HepG2 (cell line): ENCODE results near the gene CYB5A. TPM values are rescaled to one million over a fixed set of nuclear protein-coding genes. Genes with fewer than 3 reads are reported as not detected.

Experiments used
- DMAP1 ChIP-seq: IDR thresholded peaks from 2 replicates; pipeline ENCODE4 v1.6.1; 2016
- FOXA1 ChIP-seq, 2 experiments: fragments of 450-650 bp in 1 of 2; sonication (generic) in 1 of 2; formaldehyde crosslinking in 1 of 2; IDR thresholded peaks; 2 replicates each; pipeline versions ENCODE4 v1.4.0 to v1.6.1; 2016 to 2020; ENCODE audit warnings: missing genetic modification reagents in 1 of 2
- HINFP ChIP-seq: sonication (generic); formaldehyde crosslinking; IDR thresholded peaks from 2 replicates; pipeline ENCODE4 v1.4.0; 2020; ENCODE audit warnings: low read depth, mild to moderate bottlenecking, missing genetic modification reagents
- KAT7 ChIP-seq: IDR thresholded peaks from 2 replicates; pipeline ENCODE4 v1.6.1; 2018; ENCODE audit warnings: borderline replicate concordance, missing compliant biosample characterization
- KLF9 ChIP-seq: IDR thresholded peaks from 2 replicates; pipeline ENCODE4 v1.6.1; 2016; ENCODE audit warnings: low read depth
- MED1 ChIP-seq: sonication (generic); formaldehyde crosslinking; IDR thresholded peaks from 2 replicates; pipeline ENCODE4 v1.4.0; 2020; ENCODE audit warnings: missing genetic modification reagents
- NCOA2 ChIP-seq: sonication (generic); formaldehyde crosslinking; IDR thresholded peaks from 2 replicates; pipeline ENCODE4 v1.8.0; 2022; ENCODE audit warnings: inconsistent platforms
- NRL ChIP-seq: sonication (generic); formaldehyde crosslinking; IDR thresholded peaks from 2 replicates; pipeline ENCODE4 v1.5.0; 2020; ENCODE audit warnings: missing genetic modification reagents, mild to moderate bottlenecking, moderate library complexity, borderline replicate concordance
- PAXIP1 ChIP-seq: sonication (generic); formaldehyde crosslinking; conservative IDR thresholded peaks from 2 replicates; pipeline ENCODE4 v1.4.0; 2020; ENCODE audit warnings: mild to moderate bottlenecking, missing genetic modification reagents, moderate library complexity
- PLRG1 ChIP-seq: fragments of 450-650 bp; conservative IDR thresholded peaks from 2 replicates; pipeline ENCODE4 v1.6.1; 2016
- POLR2G ChIP-seq: fragments of 200-400 bp; formaldehyde crosslinking; IDR thresholded peaks from 2 replicates; pipeline ENCODE4 v1.6.1; 2018; ENCODE audit warnings: mild to moderate bottlenecking, low read depth, low read length, moderate library complexity
- ZBTB49 ChIP-seq: sonication (generic); formaldehyde crosslinking; IDR thresholded peaks from 2 replicates; pipeline ENCODE4 v1.4.0; 2020; ENCODE audit warnings: missing genetic modification reagents, borderline replicate concordance
- ZFP37 ChIP-seq: sonication (generic); formaldehyde crosslinking; IDR thresholded peaks from 2 replicates; pipeline ENCODE4 v1.4.0; 2020; ENCODE audit warnings: missing genetic modification reagents, borderline replicate concordance
- ZKSCAN5 ChIP-seq: sonication (generic); formaldehyde crosslinking; IDR thresholded peaks from 2 replicates; pipeline ENCODE4 v1.5.1; 2020; ENCODE audit warnings: mild to moderate bottlenecking, missing genetic modification reagents
- ZMYM4 ChIP-seq: sonication (generic); formaldehyde crosslinking; IDR thresholded peaks from 2 replicates; pipeline ENCODE4 v1.8.1; 2023; ENCODE audit warnings: mild to moderate bottlenecking, missing genetic modification reagents
- ZNF263 ChIP-seq: sonication (generic); formaldehyde crosslinking; IDR thresholded peaks from 2 replicates; pipeline ENCODE4 v1.4.0; 2020; ENCODE audit warnings: missing genetic modification reagents
- ZNF275 ChIP-seq: sonication (generic); formaldehyde crosslinking; IDR thresholded peaks from 2 replicates; pipeline ENCODE4 v1.8.0; 2022; ENCODE audit warnings: missing genetic modification reagents, mild to moderate bottlenecking, inconsistent platforms, borderline replicate concordance
- ZNF543 ChIP-seq: sonication (generic); formaldehyde crosslinking; IDR thresholded peaks from 2 replicates; pipeline ENCODE4 v1.4.0; 2020; ENCODE audit warnings: mild to moderate bottlenecking, missing genetic modification reagents
- ZNF605 ChIP-seq: sonication (generic); formaldehyde crosslinking; IDR thresholded peaks from 2 replicates; pipeline ENCODE4 v1.8.0; 2022; ENCODE audit warnings: mild to moderate bottlenecking, missing genetic modification reagents
- ZNF619 ChIP-seq: sonication (generic); formaldehyde crosslinking; IDR thresholded peaks from 2 replicates; pipeline ENCODE4 v1.4.0; 2020; ENCODE audit warnings: mild to moderate bottlenecking, missing genetic modification reagents
- ZNF75D ChIP-seq: sonication (generic); formaldehyde crosslinking; IDR thresholded peaks from 2 replicates; pipeline ENCODE4 v1.8.1; 2023; ENCODE audit warnings: missing genetic modification reagents, mild to moderate bottlenecking, borderline replicate concordance
- ZNF772 ChIP-seq: sonication (generic); formaldehyde crosslinking; IDR thresholded peaks from 2 replicates; pipeline ENCODE4 v1.5.0; 2020; ENCODE audit warnings: mild to moderate bottlenecking, missing genetic modification reagents
- polyA plus RNA-seq, 8 experiments: library from polyadenylated mRNA; depleted of rRNA in 3 of 8; stranded (reverse) in 7 of 8; unstranded in 1 of 8; fragments of >200 nt; fragmentation: Illumina TruSeq in 4 of 8; extraction: Trizol in 4 of 8; gene quantifications; 2 replicates each; pipeline versions ENCODE4 v1.2.1 to v1.2.3, GENCODE V29; 2011 to 2016; ENCODE audit warnings: low read depth in 4 of 8, missing spikeins in 1 of 8, mixed read lengths in 1 of 8; ENCODE audit not compliant: insufficient read depth in 1 of 8
- total RNA-seq, 5 experiments: library from RNA; depleted of rRNA; stranded (reverse); fragments of >200 nt; fragmentation: Illumina TruSeq; extraction: Trizol; gene quantifications; 2 replicates each; pipeline ENCODE4 v1.2.3, GENCODE V29; 2016; ENCODE audit warnings: low read depth in 1 of 5

CYB5A gene
- total and polyA plus RNA-seq, 2 of the 13 experiments (the other 11 are each of a cell fraction or from before 2014, with no cell fraction given) = 215 to 356 TPM

- no peak for TF ChIP-seq POLR2G
- peak; percentile 35; the same call in 1 of the 2 replicates for TF ChIP-seq ZNF543 (CRISPR knock-in tag)
- TF ChIP-seq NCOA2 (CRISPR knock-in tag) = no peak
- TF ChIP-seq ZFP37 (CRISPR knock-in tag) = no peak
- peak; percentile 33; the same call in 1 of the 2 replicates for TF ChIP-seq ZMYM4 (CRISPR knock-in tag)
- 0 out of 2 replicates have a peak, but pooled peaks have one; percentile 62 for TF ChIP-seq ZNF619 (CRISPR knock-in tag)
- TF ChIP-seq KAT7 (CRISPR knock-in tag) = peak; percentile 79; the same call in 1 of the 2 replicates
- TF ChIP-seq ZNF75D (CRISPR knock-in tag) = no peak
- no peak for TF ChIP-seq ZNF263 (CRISPR knock-in tag)
- no peak for TF ChIP-seq ZNF275 (CRISPR knock-in tag)
- no peak for TF ChIP-seq PAXIP1
- TF ChIP-seq ZNF772 (CRISPR knock-in tag) = peak; percentile 62; the same call in 1 of the 2 replicates
- 0 out of 2 replicates have a peak, but pooled peaks have one; percentile 28 for TF ChIP-seq NRL (CRISPR knock-in tag)
- TF ChIP-seq DMAP1 (CRISPR knock-in tag) = no peak; the same call in 1 of the 2 replicates
- TF ChIP-seq ZNF605 (CRISPR knock-in tag) = 0 out of 2 replicates have a peak, but pooled peaks have one; percentile 4
- TF ChIP-seq FOXA1 (IDR thresholded peaks at IDR 0.05) = no peak
- no peak for TF ChIP-seq FOXA1 (CRISPR knock-in tag; IDR thresholded peaks at IDR 0.05)
- no peak for TF ChIP-seq KLF9
- TF ChIP-seq ZKSCAN5 (CRISPR knock-in tag) = no peak
- TF ChIP-seq PLRG1 = no peak
- peak; percentile 87; the same call in 1 of the 2 replicates for TF ChIP-seq HINFP (CRISPR knock-in tag)
- no peak for TF ChIP-seq ZBTB49 (CRISPR knock-in tag)
- peak; percentile 44; the same call in 1 of the 2 replicates for TF ChIP-seq MED1
Measured at GRCh38 chr18:74290794-74291471, 830 bp downstream of the CYB5A start (continued).
